Keratinocyte (primary cell): ENCODE measurements around the gene TRMT112. TPM values are rescaled to one million over a fixed set of nuclear protein-coding genes. Genes with fewer than 3 reads are reported as not detected.

Experiments used
- DNase-seq: peaks from one replicate; pipeline ENCODE4 v3.0.0-alpha.2; 2011; ENCODE audit warnings: low read depth, missing footprints, low spot score
- FAIRE-seq: peaks from 2 replicates; lab custom pipeline; 2011; peaks lifted over from hg19 to GRCh38; lab: Jason Lieb, UNC
- H2AFZ ChIP-seq: 2 replicates; pipeline ENCODE4 v1.6.0; 2012; ENCODE audit warnings: low read length, control low read depth, inconsistent platforms; ENCODE audit not compliant: control insufficient read depth
- H3K27ac ChIP-seq: 2 replicates; pipeline ENCODE4 v1.5.1; 2011; ENCODE audit warnings: low read length; ENCODE audit not compliant: control insufficient read depth, insufficient read depth
- H3K27me3 ChIP-seq: 3 replicates; pipeline ENCODE4 v1.6.0; 2011; ENCODE audit warnings: low read length; ENCODE audit not compliant: control insufficient read depth, insufficient read depth; ENCODE audit errors: extremely low read depth
- H3K36me3 ChIP-seq, 2 experiments: 2 replicates in 1 of 2; 3 replicates in 1 of 2; pipeline ENCODE4 v1.5.1; 2011; ENCODE audit warnings: low read length in 2 of 2, mild to moderate bottlenecking in 1 of 2; ENCODE audit not compliant: control insufficient read depth in 2 of 2, insufficient read depth in 2 of 2; ENCODE audit errors: extremely low read depth in 1 of 2
- H3K4me1 ChIP-seq: 3 replicates; pipeline ENCODE4 v1.5.1; 2011; ENCODE audit warnings: low read length; ENCODE audit not compliant: control insufficient read depth, insufficient read depth; ENCODE audit errors: extremely low read depth
- H3K4me2 ChIP-seq: 3 replicates; pipeline ENCODE4 v1.6.0; 2011; ENCODE audit warnings: low read depth, low read length; ENCODE audit not compliant: control insufficient read depth, insufficient read depth; ENCODE audit errors: extremely low read depth
- H3K4me3 ChIP-seq, 3 experiments: fragments of 200-600 bp in 1 of 3; sonication (generic) in 1 of 3; 2 replicates in 2 of 3; 3 replicates in 1 of 3; pipeline ENCODE4 v1.5.1; 2011 to 2016; ENCODE audit warnings: low read length in 3 of 3, mild to moderate bottlenecking in 3 of 3, control low read depth in 2 of 3, inconsistent platforms in 1 of 3, low read depth in 1 of 3, mixed read lengths in 1 of 3, mixed run types in 1 of 3, moderate library complexity in 1 of 3; ENCODE audit not compliant: control insufficient read depth in 2 of 3, insufficient read depth in 2 of 3; ENCODE audit errors: extremely low read depth in 1 of 3
- H3K79me2 ChIP-seq: 2 replicates; pipeline ENCODE4 v1.6.0; 2012; ENCODE audit warnings: low read length; ENCODE audit not compliant: control insufficient read depth, insufficient read depth
- H3K9ac ChIP-seq: 3 replicates; pipeline ENCODE4 v1.6.0; 2011; ENCODE audit warnings: low read length; ENCODE audit not compliant: control insufficient read depth, insufficient read depth; ENCODE audit errors: extremely low read depth
- H3K9me1 ChIP-seq: 3 replicates; pipeline ENCODE4 v1.6.0; 2011; ENCODE audit warnings: low read length; ENCODE audit not compliant: control insufficient read depth, insufficient read depth; ENCODE audit errors: extremely low read depth
- H3K9me3 ChIP-seq: 2 replicates; pipeline ENCODE4 v1.5.1; 2012; ENCODE audit warnings: low read depth, low read length; ENCODE audit not compliant: control insufficient read depth
- H4K20me1 ChIP-seq: 3 replicates; pipeline ENCODE4 v1.6.0; 2011; ENCODE audit warnings: low read length; ENCODE audit not compliant: control insufficient read depth, insufficient read depth; ENCODE audit errors: extremely low read depth
- CTCF ChIP-seq, 3 experiments: IDR thresholded peaks in 1 of 3; conservative IDR thresholded peaks in 1 of 3; optimal IDR thresholded peaks in 1 of 3; 2 replicates in 2 of 3; 3 replicates in 1 of 3; pipeline versions ENCODE3 to v1.5.1; 2011; ENCODE audit warnings: low read length in 3 of 3, mild to moderate bottlenecking in 3 of 3, moderate library complexity in 2 of 3, control low read depth in 1 of 3, inconsistent platforms in 1 of 3; ENCODE audit not compliant: insufficient read depth in 2 of 3; ENCODE audit errors: extremely low read depth in 1 of 3
- EZH2 ChIP-seq: IDR thresholded peaks from one replicate; pipeline ENCODE4 v1.6.1; 2012; ENCODE audit warnings: inconsistent platforms, mild to moderate bottlenecking, low read length, moderate library complexity
- dilution Hi-C: fragments of 300-500 bp; cut with MboI; formaldehyde crosslinking; loops from one replicate; pipeline ENCODE4 v1.7.0; 2020; ENCODE audit warnings: low sequenced_read_pairs; ENCODE audit not compliant: extremely low pct_ligation_motif_present
- polyA plus RNA-seq, 5 experiments: library from polyadenylated mRNA; depleted of rRNA in 3 of 5; stranded (reverse) in 3 of 5; stranded (forward) in 1 of 5; unstranded in 1 of 5; fragments of >200 nt; gene quantifications; 1 replicate in 1 of 5; 2 replicates in 3 of 5; 3 replicates in 1 of 5; pipeline versions ENCODE4 v1.2.1 to v1.2.3, GENCODE V29; 2011 to 2012; ENCODE audit warnings: missing spikeins in 2 of 5, low read depth in 1 of 5, low replicate concordance in 1 of 5

TRMT112 gene
- polyA plus RNA-seq, 1 donor (not counting 4 experiments of a cell fraction or from before 2014, with no cell fraction given): 408 TPM

- H3K27ac ChIP-seq: no peak overlapping the region
- peaks cover 22% of the 10 kb centered on the region for H3K4me1 ChIP-seq
- H3K4me2 ChIP-seq: peak overlapping the region; percentile 64
- FAIRE-seq: no peak
- H3K9me3 ChIP-seq: no peaks in the 10 kb centered on the region
- H3K9me1 ChIP-seq: no peaks in the 10 kb centered on the region
- no peak overlapping the region for H3K9ac ChIP-seq
- dilution Hi-C loops: no loop called here
- no peaks in the 10 kb centered on the region for H3K79me2 ChIP-seq
- TF ChIP-seq CTCF (optimal IDR thresholded peaks at IDR 0.05 in 1 of 3, IDR thresholded peaks at IDR 0.05 in 1 of 3, conservative IDR thresholded peaks at IDR 0.05 in 1 of 3; ENCODE audit: extremely low read depth in 1 of 3, insufficient read depth in 2 of 3, low read length in 3 of 3) (no peak), EZH2 (peak; percentile 69)
- H3K4me3 ChIP-seq: peak overlapping the region in 1 of 3 experiments; percentile 34
- no peaks in the 10 kb centered on the region for H3K36me3 ChIP-seq
- DNase-seq: no peak
- no peaks in the 10 kb centered on the region for H4K20me1 ChIP-seq
- H3K27me3 ChIP-seq: peaks cover 42% of the 10 kb centered on the region
- H2AFZ ChIP-seq: no peak overlapping the region
These were observed 18.2 kb downstream of the TRMT112 start for GRCh38 chr11:64298966-64299846.

GRCh38 chr11:64297699-64298358, 19.5 kb downstream of the TRMT112 start:
- Histone ChIP-seq H3K9me1 (no peaks in the 10 kb centered on the region), H3K27me3 (peaks cover 53% of the 10 kb centered on the region), H3K9ac (no peak overlapping the region), H3K4me1 (peaks cover 18% of the 10 kb centered on the region), H4K20me1 (no peaks in the 10 kb centered on the region), H3K79me2 (no peaks in the 10 kb centered on the region), H3K36me3 (no peaks in the 10 kb centered on the region), H2AFZ (no peak overlapping the region), H3K27ac (no peak overlapping the region), H3K4me3 (no peak overlapping the region), H3K4me2 (no peak overlapping the region), H3K9me3 (no peaks in the 10 kb centered on the region)
- no peak for TF ChIP-seq CTCF (optimal IDR thresholded peaks at IDR 0.05 in 1 of 3, IDR thresholded peaks at IDR 0.05 in 1 of 3, conservative IDR thresholded peaks at IDR 0.05 in 1 of 3; ENCODE audit: extremely low read depth in 1 of 3, insufficient read depth in 2 of 3, low read length in 3 of 3)
- no peak for TF ChIP-seq EZH2
- dilution Hi-C loops: no loop called here
- no peak for DNase-seq
- no peak for FAIRE-seq
